H9 (cell line): ENCODE results near the gene ZNF724. TPM values are rescaled to one million over a fixed set of nuclear protein-coding genes. Genes with fewer than 3 reads are reported as not detected.
"Not testable (repeated sequence)": the region's sequence is repeated elsewhere in the genome, so short reads cannot be mapped to it uniquely, and the experiment has no call there.

Experiments
- DNase-seq: peaks from one replicate; pipeline ENCODE4 v3.0.0-alpha.2; 2017
- H2AFZ ChIP-seq: one replicate; pipeline ENCODE4 v1.6.1; 2013; ENCODE audit warnings: mild to moderate bottlenecking, low read length, control low read depth, moderate library complexity
- H2AK5ac ChIP-seq: 2 replicates; pipeline ENCODE4 v1.6.1; 2013; ENCODE audit warnings: low read length, control low read depth, mixed read lengths; ENCODE audit not compliant: insufficient read length
- H2BK120ac ChIP-seq: one replicate; pipeline ENCODE4 v1.6.1; 2013; ENCODE audit warnings: low read depth, mild to moderate bottlenecking, low read length, control low read depth, inconsistent platforms; ENCODE audit not compliant: poor library complexity, severe bottlenecking
- H2BK12ac ChIP-seq: 2 replicates; pipeline ENCODE4 v1.6.1; 2013; ENCODE audit warnings: low read length, control low read depth, mixed read lengths, low read depth; ENCODE audit not compliant: insufficient read length
- H2BK15ac ChIP-seq: 2 replicates; pipeline ENCODE4 v1.6.1; 2013; ENCODE audit warnings: low read depth, low read length, control low read depth
- H2BK20ac ChIP-seq: one replicate; pipeline ENCODE4 v1.6.1; 2013; ENCODE audit warnings: low read depth, mild to moderate bottlenecking, low read length, control low read depth, inconsistent platforms; ENCODE audit not compliant: poor library complexity, severe bottlenecking
- H2BK5ac ChIP-seq: 2 replicates; pipeline ENCODE4 v1.6.1; 2013; ENCODE audit warnings: low read length, control low read depth, mixed read lengths; ENCODE audit not compliant: insufficient read length
- H3K14ac ChIP-seq: 2 replicates; pipeline ENCODE4 v1.6.1; 2013; ENCODE audit warnings: low read length, control low read depth; ENCODE audit not compliant: insufficient read depth
- H3K18ac ChIP-seq: 2 replicates; pipeline ENCODE4 v1.6.1; 2013; ENCODE audit warnings: low read depth, mild to moderate bottlenecking, mixed read lengths, low read length, control low read depth; ENCODE audit not compliant: insufficient read length
- H3K23ac ChIP-seq: 2 replicates; pipeline ENCODE4 v1.6.1; 2013; ENCODE audit warnings: low read length, control low read depth, mixed read lengths, low read depth; ENCODE audit not compliant: insufficient read length
- H3K23me2 ChIP-seq: 2 replicates; pipeline ENCODE4 v1.6.1; 2013; ENCODE audit warnings: low read depth, mild to moderate bottlenecking, mixed read lengths, low read length, control low read depth; ENCODE audit not compliant: insufficient read length, poor library complexity, severe bottlenecking
- H3K27ac ChIP-seq: 2 replicates; pipeline ENCODE4 v1.5.1; 2013; ENCODE audit warnings: low read length, control low read depth, mixed read lengths, low read depth; ENCODE audit not compliant: insufficient read length
- H3K27me3 ChIP-seq: 2 replicates; pipeline ENCODE4 v1.6.1; 2013; ENCODE audit warnings: low read length, control low read depth, inconsistent platforms; ENCODE audit not compliant: insufficient read depth
- H3K4ac ChIP-seq: 2 replicates; pipeline ENCODE4 v1.6.1; 2013; ENCODE audit warnings: low read depth, mild to moderate bottlenecking, control low read depth, inconsistent platforms, low read length, moderate library complexity
- H3K4me1 ChIP-seq: 2 replicates; pipeline ENCODE4 v1.6.1; 2013; ENCODE audit warnings: low read length, control low read depth, inconsistent platforms; ENCODE audit not compliant: insufficient read depth
- H3K4me2 ChIP-seq: 2 replicates; pipeline ENCODE4 v1.6.1; 2013; ENCODE audit warnings: low read length, control low read depth, mixed read lengths; ENCODE audit not compliant: insufficient read length, insufficient read depth
- H3K56ac ChIP-seq: 2 replicates; pipeline ENCODE4 v1.6.1; 2013; ENCODE audit warnings: low read depth, mild to moderate bottlenecking, mixed read lengths, low read length, control low read depth; ENCODE audit not compliant: insufficient read length
- H3K79me1 ChIP-seq: 2 replicates; pipeline ENCODE4 v1.6.1; 2013; ENCODE audit warnings: low read depth, mild to moderate bottlenecking, moderate library complexity, low read length, control low read depth, inconsistent platforms; ENCODE audit not compliant: insufficient read depth, poor library complexity, severe bottlenecking
- H3K79me2 ChIP-seq: 2 replicates; pipeline ENCODE4 v1.6.1; 2013; ENCODE audit warnings: low read length, control low read depth, inconsistent platforms; ENCODE audit not compliant: insufficient read depth
- H3K9ac ChIP-seq: 2 replicates; pipeline ENCODE4 v1.6.1; 2013; ENCODE audit warnings: low read length, control low read depth, mixed read lengths; ENCODE audit not compliant: insufficient read length; ENCODE audit errors: extremely low read depth
- H3K9me3 ChIP-seq: one replicate; pipeline ENCODE4 v1.6.1; 2013; ENCODE audit warnings: low read depth, low read length, inconsistent platforms; ENCODE audit not compliant: control insufficient read depth
- H3T11ph ChIP-seq: one replicate; pipeline ENCODE4 v1.6.1; 2013; ENCODE audit warnings: mild to moderate bottlenecking, low read length, control low read depth, inconsistent platforms
- H4K20me1 ChIP-seq: one replicate; pipeline ENCODE4 v1.6.1; 2013; ENCODE audit not compliant: control insufficient read depth, insufficient read length, insufficient read depth
- H4K5ac ChIP-seq: 2 replicates; pipeline ENCODE4 v1.6.1; 2013; ENCODE audit warnings: low read depth, mild to moderate bottlenecking, mixed read lengths, low read length, control low read depth; ENCODE audit not compliant: insufficient read length
- H4K8ac ChIP-seq: replicated peaks from 2 replicates; pipeline ENCODE4 v1.6.1; 2013; ENCODE audit warnings: low read length, control low read depth, mixed read lengths, low read depth; ENCODE audit not compliant: insufficient read length
- H4K91ac ChIP-seq: 2 replicates; pipeline ENCODE4 v1.6.1; 2013; ENCODE audit warnings: low read depth, mild to moderate bottlenecking, moderate library complexity, mixed read lengths, low read length, control low read depth; ENCODE audit not compliant: insufficient read length
- H3K27ac Mint-ChIP-seq, 3 experiments: 2 replicates in 2 of 3; 3 replicates in 1 of 3; pipeline ENCODE4 v1.8.0; 2020 to 2021; ENCODE audit warnings: mixed read lengths in 3 of 3, mild to moderate bottlenecking in 1 of 3, moderate library complexity in 1 of 3
- H3K27me3 Mint-ChIP-seq: 2 replicates; pipeline ENCODE4 v1.8.0; 2021; ENCODE audit warnings: low read depth, mild to moderate bottlenecking, moderate library complexity, mixed read lengths
- H3K36me3 Mint-ChIP-seq, 3 experiments: 2 replicates in 2 of 3; 3 replicates in 1 of 3; pipeline ENCODE4 v1.8.0; 2020 to 2021; ENCODE audit warnings: low read depth in 3 of 3, mixed read lengths in 3 of 3; ENCODE audit not compliant: insufficient read depth in 1 of 3
- H3K4me1 Mint-ChIP-seq, 2 experiments: 2 replicates each; pipeline ENCODE4 v1.8.0; 2020; ENCODE audit warnings: mixed read lengths in 2 of 2
- H3K4me3 Mint-ChIP-seq, 2 experiments: 2 replicates in 1 of 2; 3 replicates in 1 of 2; pipeline ENCODE4 v1.8.0; 2020 to 2021; ENCODE audit warnings: mild to moderate bottlenecking in 2 of 2, mixed read lengths in 2 of 2, moderate library complexity in 1 of 2
- H3K9me3 Mint-ChIP-seq, 2 experiments: 2 replicates in 1 of 2; 3 replicates in 1 of 2; pipeline ENCODE4 v1.8.0; 2020; ENCODE audit warnings: mild to moderate bottlenecking in 2 of 2, mixed read lengths in 2 of 2, moderate library complexity in 1 of 2
- WGBS: extraction: QIAGEN DNeasy Blood & Tissue Kit; methylation state at CpG from one replicate; pipeline ENCODE4 v1.1.7; 2013; ENCODE audit warnings: missing lambda C conversion rate, low lambda C conversion rate, mixed read lengths; ENCODE audit not compliant: insufficient read length; ENCODE audit errors: extremely low coverage; 5-methylcytosine and 5-hydroxymethylcytosine counted together
- total RNA-seq: library from RNA; stranded (reverse); gene quantifications from 2 replicates; pipeline ENCODE4 v1.2.1, GENCODE V29; 2021
- TF ChIP-seq, protein P1 (sequence below): fragments of 200-600 bp; sonication (generic); conservative IDR thresholded peaks from 3 replicates; pipeline ENCODE4 v1.8.0; 2021; ENCODE audit warnings: antibody characterized with exemption, mild to moderate bottlenecking

ZNF724 gene
- total RNA-seq, 1 experiment from 2014 or later: 56.7 TPM

DNA sequence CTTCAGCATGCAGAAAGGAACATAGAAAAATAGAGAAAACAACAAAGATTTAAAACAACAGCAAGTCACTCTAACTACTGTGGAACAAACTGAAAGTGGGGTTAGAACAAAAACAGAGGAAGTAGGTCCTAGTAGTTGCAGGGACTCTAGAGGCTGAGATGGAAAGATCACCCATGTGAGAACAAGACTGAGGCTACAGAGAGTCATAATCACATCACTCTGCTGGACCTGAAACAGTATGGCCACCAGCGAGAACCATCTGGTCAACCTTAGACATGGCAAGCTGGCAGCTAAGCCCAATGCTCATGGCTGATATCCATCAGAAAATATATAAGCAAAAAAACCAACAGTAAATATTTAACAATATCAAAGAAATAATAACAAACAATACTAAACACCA lies 35.8 kb upstream of the ZNF724 start:
- Histone ChIP-seq H3K4me1 (no peaks in the 10 kb centered on the region), H2BK5ac (no peak overlapping the region), H3T11ph (no peak overlapping the region), H3K9ac (no peak overlapping the region), H2BK120ac (no peak overlapping the region), H2AFZ (no peak overlapping the region), H3K27ac (no peak overlapping the region), H3K18ac (no peak overlapping the region), H3K4me2 (no peak overlapping the region), H3K79me2 (no peaks in the 10 kb centered on the region), H4K5ac (no peak overlapping the region), H3K27me3 (no peaks in the 10 kb centered on the region), H3K9me3 (no peaks in the 10 kb centered on the region), H3K4ac (no peak overlapping the region), H3K14ac (no peak overlapping the region), H4K8ac (no peak overlapping the region), H3K79me1 (no peaks in the 10 kb centered on the region), H3K23me2 (no peaks in the 10 kb centered on the region), H2BK15ac (no peak overlapping the region), H3K23ac (no peak overlapping the region), H3K56ac (no peak overlapping the region), H4K20me1 (no peaks in the 10 kb centered on the region), H4K91ac (no peak overlapping the region), H2AK5ac (no peak overlapping the region), H2BK20ac (no peak overlapping the region), H2BK12ac (no peak overlapping the region)
- TF ChIP-seq, protein P1, sequence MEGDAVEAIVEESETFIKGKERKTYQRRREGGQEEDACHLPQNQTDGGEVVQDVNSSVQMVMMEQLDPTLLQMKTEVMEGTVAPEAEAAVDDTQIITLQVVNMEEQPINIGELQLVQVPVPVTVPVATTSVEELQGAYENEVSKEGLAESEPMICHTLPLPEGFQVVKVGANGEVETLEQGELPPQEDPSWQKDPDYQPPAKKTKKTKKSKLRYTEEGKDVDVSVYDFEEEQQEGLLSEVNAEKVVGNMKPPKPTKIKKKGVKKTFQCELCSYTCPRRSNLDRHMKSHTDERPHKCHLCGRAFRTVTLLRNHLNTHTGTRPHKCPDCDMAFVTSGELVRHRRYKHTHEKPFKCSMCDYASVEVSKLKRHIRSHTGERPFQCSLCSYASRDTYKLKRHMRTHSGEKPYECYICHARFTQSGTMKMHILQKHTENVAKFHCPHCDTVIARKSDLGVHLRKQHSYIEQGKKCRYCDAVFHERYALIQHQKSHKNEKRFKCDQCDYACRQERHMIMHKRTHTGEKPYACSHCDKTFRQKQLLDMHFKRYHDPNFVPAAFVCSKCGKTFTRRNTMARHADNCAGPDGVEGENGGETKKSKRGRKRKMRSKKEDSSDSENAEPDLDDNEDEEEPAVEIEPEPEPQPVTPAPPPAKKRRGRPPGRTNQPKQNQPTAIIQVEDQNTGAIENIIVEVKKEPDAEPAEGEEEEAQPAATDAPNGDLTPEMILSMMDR: no peak
- Mint-ChIP-seq H3K4me3 (no peak overlapping the region), H3K4me1 (no peaks in the 10 kb centered on the region), H3K36me3 (peaks cover 13 to 27% (median 24%) of the 10 kb centered on the region in 3 experiments), H3K9me3 (peaks cover 55 to 75% of the 10 kb centered on the region in 2 experiments), H3K27me3 (peaks cover 2% of the 10 kb centered on the region; the same call in 1 of the 2 replicates), H3K27ac (no peak overlapping the region)
- WGBS: no CpG with 5 or more reads among the region's 1 CpG
- DNase-seq: no peak

DNA sequence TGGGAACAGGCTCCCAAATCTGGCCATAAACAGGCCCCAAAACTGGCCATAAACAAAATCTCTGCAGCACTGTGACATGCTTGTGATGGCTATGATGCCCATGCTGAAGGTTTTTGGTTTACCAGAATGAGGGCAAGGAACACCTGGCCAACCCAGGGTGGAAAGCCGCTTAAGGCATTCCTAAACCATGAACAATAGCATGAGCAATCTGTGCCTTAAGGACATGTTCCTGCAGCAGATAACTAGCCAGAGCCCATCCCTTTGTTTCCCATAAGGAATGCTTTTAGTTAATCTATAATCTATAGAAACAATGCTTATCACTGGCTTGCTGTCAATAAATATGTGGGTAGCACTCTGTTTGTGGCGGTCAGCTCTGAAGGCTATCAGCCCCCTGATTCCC lies 35.1 kb upstream of the ZNF724 start:
- H4K8ac ChIP-seq, H3K79me2 ChIP-seq, H3K27me3 ChIP-seq, H4K5ac ChIP-seq, H3K14ac ChIP-seq, H3K4me2 ChIP-seq, H2BK20ac ChIP-seq, H3K56ac ChIP-seq, H3K4ac ChIP-seq, H2BK15ac ChIP-seq, H2BK5ac ChIP-seq, H3K4me3 Mint-ChIP-seq, H3K27ac ChIP-seq, H4K91ac ChIP-seq, DNase-seq, H3T11ph ChIP-seq, H3K4me1 Mint-ChIP-seq, H3K4me1 ChIP-seq, H3K27ac Mint-ChIP-seq, H2BK120ac ChIP-seq, H2AFZ ChIP-seq, H4K20me1 ChIP-seq, H2BK12ac ChIP-seq, H3K23ac ChIP-seq, H3K27me3 Mint-ChIP-seq, H3K9ac ChIP-seq, H3K9me3 ChIP-seq, H3K18ac ChIP-seq, H3K79me1 ChIP-seq, H3K23me2 ChIP-seq, H2AK5ac ChIP-seq: not testable (repeated sequence)
- WGBS: no CpG with 5 or more reads among the region's 2 CpGs
- H3K9me3 Mint-ChIP-seq: peaks cover 49 to 72% of the 10 kb centered on the region in 2 experiments
- peaks cover 13 to 27% (median 24%) of the 10 kb centered on the region in 3 experiments for H3K36me3 Mint-ChIP-seq
